Measurements from ENCODE around the gene TREM1.
A peak's percentile ranks its signal among the peaks of the same experiment; 100 is the strongest.
"Not testable (repeated sequence)": the region's sequence is repeated elsewhere in the genome, so short reads cannot be mapped to it uniquely, and the experiment has no call there.

Gene TREM1

DNA sequence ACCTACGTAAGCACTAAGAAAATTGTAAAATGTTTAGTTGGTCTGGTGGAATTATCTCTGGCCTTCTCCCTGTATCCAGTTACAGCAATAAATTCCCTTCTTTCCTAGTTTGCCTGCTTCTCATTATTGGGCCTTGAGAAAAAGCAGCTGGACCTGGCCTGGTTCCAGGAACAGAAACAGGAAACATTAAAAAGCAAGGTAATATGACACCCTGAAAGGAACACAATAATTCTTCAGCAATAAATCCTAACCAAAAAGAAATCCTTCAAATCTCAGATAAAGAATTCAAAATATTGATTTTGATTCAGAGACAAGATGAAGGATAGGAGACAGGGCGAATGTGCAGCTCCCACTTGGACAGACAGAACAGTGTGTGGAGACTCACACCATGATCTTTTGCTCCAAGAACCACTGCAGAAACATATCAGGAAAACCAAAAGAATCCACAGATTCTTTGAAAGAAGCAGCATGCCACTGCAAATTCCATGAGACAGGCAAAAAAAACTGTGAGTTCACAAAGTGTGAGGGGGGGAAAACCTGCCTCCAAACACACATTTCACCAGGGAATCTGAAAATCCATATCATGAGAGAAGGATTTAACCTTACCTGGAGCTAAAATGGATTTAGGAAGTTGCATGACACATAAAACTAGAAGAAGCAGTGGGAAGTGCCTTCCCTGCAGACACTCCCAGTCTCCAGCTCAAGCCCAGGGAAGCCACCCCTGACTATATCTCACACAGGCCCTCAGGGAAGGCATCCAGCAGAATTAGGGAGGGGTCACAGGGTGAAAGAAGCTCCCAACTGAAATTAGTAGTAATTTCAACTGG, 28.9 kb downstream of the TREM1 start:
- DNase-seq, result no peak

GRCh38 chr6:41256383-41256782, 30.1 kb downstream of the TREM1 start:
- DNase-seq, result no peak

GRCh38 chr6:41255638-41256246, 30.7 kb downstream of the TREM1 start:
- no peak for DNase-seq

DNA sequence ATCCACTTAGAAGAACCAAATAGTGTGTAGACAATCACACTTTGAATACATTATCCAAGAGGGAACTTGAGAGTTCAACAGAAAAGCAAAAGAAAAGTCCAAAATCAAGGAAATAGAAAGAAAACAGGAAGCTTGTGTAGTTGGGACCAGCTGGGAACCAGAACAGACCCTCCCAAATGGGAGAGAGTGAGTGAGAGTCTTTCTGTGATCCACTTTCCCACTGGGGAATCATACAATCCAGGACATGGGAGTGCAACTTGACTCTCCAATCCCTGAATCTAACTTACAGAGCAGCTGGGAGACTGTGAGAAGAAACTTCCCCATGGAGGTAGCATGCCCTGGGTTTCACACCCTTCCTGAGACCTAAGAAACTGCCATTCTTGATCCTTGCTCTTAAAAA, 31.4 kb downstream of the TREM1 start:
- no peak for DNase-seq

GRCh38 chr6:41252401-41253169, 33.9 kb downstream of the TREM1 start:
- peak; percentile 49 to 62 (median 56) for DNase-seq

GRCh38 chr6:41247882-41248705, 38.4 kb downstream of the TREM1 start:
- DNase-seq, result no peak

DNA sequence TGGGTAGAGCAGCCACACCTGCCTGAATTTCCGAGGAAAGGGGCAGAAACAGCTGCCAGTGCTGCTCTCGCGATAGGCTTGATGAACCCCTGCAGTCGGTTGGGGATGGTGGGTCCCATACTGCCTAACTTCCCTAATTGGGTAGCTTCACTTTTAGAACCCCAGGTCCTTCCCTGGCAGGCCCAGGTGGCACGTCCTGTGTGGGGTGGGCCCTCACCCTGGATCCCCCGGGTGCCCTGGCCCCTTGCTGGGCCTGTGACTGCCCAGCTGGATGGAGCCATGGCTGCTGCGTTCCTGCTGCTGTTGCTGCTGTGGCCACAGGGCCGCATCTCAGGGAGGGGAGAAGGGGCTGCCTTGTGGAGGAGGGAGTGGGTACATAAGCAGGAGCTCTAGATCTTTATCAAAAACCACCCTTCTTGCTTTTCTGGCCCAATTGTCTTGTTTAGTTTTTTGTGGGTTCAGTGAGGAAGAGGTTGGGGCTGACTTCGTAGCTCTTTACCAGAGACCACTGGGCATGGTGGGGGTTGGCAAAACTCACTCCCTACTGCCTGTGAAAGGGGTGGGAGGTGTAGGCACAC, 39.1 kb downstream of the TREM1 start:
- no peak for DNase-seq

GRCh38 chr6:41246529-41246928, 40.0 kb downstream of the TREM1 start:
- DNase-seq, result not testable (repeated sequence)

GRCh38 chr6:41239467-41240159, 46.9 kb downstream of the TREM1 start:
- no peak for DNase-seq

GRCh38 chr6:41237128-41237527, 49.4 kb downstream of the TREM1 start:
- no peak for DNase-seq

DNA sequence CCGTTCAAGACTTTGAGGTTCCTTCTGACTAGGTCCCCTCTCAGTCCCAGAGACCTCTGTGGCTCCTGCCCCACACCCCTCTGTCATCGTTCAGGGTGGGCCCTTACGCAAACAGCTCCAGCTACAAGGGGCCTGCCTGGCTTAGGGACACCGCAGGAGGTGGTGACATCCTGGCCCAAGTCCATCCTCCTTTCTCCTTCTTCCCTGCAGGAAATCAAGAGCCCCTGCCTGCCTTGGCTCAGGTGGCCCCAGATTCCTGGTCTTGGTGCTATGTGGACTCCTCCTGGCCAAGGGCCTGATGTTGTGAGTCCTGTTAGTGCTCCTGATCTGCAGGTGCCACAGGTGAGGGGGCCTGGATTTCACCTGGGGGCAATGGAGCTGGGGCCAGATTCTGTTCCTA, 50.2 kb downstream of the TREM1 start:
- no peak for DNase-seq

DNA sequence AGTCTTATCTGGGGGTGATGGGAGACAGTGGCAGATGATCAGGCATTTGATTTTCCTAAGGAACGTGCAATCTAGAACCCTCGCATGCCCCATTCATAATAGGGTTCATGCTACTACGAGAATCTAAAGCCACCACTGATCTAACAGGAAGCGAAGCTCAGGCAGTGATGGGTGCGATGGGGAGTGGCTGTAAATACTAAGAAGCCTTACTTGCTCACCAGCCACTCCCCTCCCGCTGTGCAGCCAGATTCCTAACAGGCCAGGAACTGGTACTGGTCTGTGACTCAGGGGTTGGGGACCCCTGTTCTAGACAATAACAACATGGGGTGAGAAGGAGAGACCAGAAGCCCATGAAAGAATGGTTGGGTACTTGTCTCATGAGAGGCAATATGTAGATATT, 53.8 kb downstream of the TREM1 start:
- DNase-seq, result no peak

GRCh38 chr6:41231246-41231645, 55.2 kb downstream of the TREM1 start:
- no peak for DNase-seq

DNA sequence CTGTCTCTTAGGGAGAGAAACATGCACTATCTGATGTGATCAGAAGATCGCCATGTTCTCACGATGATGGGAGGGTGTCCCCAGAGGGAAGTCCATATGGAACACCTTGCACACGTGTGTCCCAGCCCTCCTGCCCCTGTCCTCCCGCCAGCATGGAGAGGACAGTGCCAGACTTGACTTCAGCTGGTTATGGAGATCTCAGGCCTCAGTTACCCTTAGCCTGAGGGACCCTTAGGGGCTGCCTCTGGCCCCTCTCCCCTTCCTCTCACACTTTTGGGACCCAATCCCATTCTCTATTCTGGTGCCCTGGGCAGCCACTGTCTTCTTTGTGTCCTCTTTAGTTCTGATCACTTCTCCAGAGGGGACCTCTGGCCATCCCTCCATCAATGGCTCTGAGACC, 56.8 kb downstream of the TREM1 start:
- DNase-seq, result no peak

DNA sequence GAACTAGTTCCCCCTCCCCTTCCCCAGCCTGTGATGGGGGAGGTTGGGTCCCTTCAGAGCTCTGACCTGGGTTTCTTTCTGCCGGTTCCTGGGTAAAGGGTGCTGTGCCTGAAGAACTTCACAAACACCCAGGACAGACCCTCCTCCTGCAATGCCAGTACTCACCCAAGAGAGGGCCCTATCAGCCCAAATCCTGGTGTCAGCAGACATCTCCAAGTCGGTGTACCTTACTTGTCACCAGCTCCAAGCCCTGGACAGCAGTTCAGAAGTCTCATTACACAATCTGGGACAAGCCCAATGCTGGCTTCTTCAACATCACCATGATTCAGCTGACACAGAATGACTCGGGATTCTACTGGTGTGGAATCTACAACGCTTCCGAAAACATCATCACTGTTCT, 57.9 kb downstream of the TREM1 start:
- peak; percentile 83 to 91 (median 87) for DNase-seq

GRCh38 chr6:41228096-41228495, 58.4 kb downstream of the TREM1 start, which contains the start of gene TREML4:
Gene TREML4 (plus strand): TSS chr6:41228349. CDS start chr6:41228428, 79 bp downstream.
- DNase-seq, result peak in 1 of 3 donors; percentile 65

DNA sequence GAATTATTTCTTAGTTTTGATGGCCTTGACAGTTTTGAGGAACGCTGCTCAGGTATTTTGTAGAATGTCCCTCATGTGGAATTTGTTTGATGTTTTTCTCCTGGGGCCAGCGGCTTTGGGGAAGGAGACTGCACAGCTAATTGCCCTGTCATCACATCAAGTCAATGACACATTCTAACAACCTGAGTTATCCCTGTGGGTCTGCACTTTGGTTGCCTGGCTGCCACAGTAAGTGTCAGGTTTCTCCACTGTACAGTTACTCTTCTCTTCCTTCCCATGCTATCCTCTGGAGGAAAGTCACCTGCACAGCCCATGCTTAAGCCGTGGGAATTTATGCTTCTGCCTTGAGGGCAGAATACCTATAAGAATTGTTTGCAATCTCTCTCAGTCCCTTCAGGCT, 59.7 kb downstream of the TREM1 start:
- no peak for DNase-seq

- DNase-seq, result no peak
Observed at GRCh38 chr6:41224800-41225199, 61.7 kb downstream of the TREM1 start.
